ENCODE results near the gene NCF4. TPM values are rescaled to one million over a fixed set of nuclear protein-coding genes. Genes with fewer than 3 reads are reported as not detected.
A peak's percentile ranks its signal among the peaks of the same experiment; 100 is the strongest.

The NCF4 gene
- total RNA-seq, 3 donors from 2014 or later: 13.4 to 36.8 (median 14.5) TPM

GRCh38 chr22:36894266-36894665 is 33.5 kb downstream of the NCF4 start:
- DNase-seq (ENCODE audit: low spot score in 2 of 2): no peak
- no peak overlapping the region for H3K27ac ChIP-seq

GRCh38 chr22:36897611-36898010 is 36.8 kb downstream of the NCF4 start:
- H3K27ac ChIP-seq: no peak overlapping the region
- DNase-seq (ENCODE audit: low spot score in 2 of 2): no peak
- H3K9me3 ChIP-seq: peaks cover 8 to 11% of the 10 kb centered on the region in 2 donors
- no peak overlapping the region for H3K4me3 ChIP-seq
- no peak for TF ChIP-seq CTCF (IDR thresholded peaks at IDR 0.05)
- TF ChIP-seq POLR2A (IDR thresholded peaks at IDR 0.05): no peak
- no peak for TF ChIP-seq POLR2AphosphoS5 (IDR thresholded peaks at IDR 0.05)
- no peaks in the 10 kb centered on the region for H3K27me3 ChIP-seq
- no peaks in the 10 kb centered on the region for H3K4me1 ChIP-seq
- no peaks in the 10 kb centered on the region for H3K36me3 ChIP-seq
- intact Hi-C loops (cut with DNase I; ENCODE audit: low total_unique reads): no loop called here

More at GRCh38 chr22:36894266-36894665, 33.5 kb downstream of the NCF4 start:
- Histone ChIP-seq H3K27me3 (no peaks in the 10 kb centered on the region), H3K9me3 (peaks cover 8 to 11% of the 10 kb centered on the region in 2 donors), H3K36me3 (no peaks in the 10 kb centered on the region), H3K4me3 (no peak overlapping the region), H3K4me1 (no peaks in the 10 kb centered on the region)
- TF ChIP-seq CTCF (IDR thresholded peaks at IDR 0.05) (no peak), POLR2A (IDR thresholded peaks at IDR 0.05) (no peak), POLR2AphosphoS5 (IDR thresholded peaks at IDR 0.05) (no peak)
- intact Hi-C loops (cut with DNase I; ENCODE audit: low total_unique reads): no loop called here

- H3K4me3 ChIP-seq: no peak overlapping the region
- no peak overlapping the region for H3K27ac ChIP-seq
- no peaks in the 10 kb centered on the region for H3K27me3 ChIP-seq
- TF ChIP-seq POLR2AphosphoS5 (IDR thresholded peaks at IDR 0.05): no peak
- no peak for TF ChIP-seq POLR2A (IDR thresholded peaks at IDR 0.05)
- TF ChIP-seq CTCF (IDR thresholded peaks at IDR 0.05): no peak
- no peaks in the 10 kb centered on the region for H3K4me1 ChIP-seq
- no peaks in the 10 kb centered on the region for H3K36me3 ChIP-seq
- intact Hi-C loops (cut with DNase I; ENCODE audit: low total_unique reads): no loop called here
- H3K9me3 ChIP-seq: peaks cover 8 to 11% of the 10 kb centered on the region in 2 donors
- no peak for DNase-seq (ENCODE audit: low spot score in 2 of 2)
These were observed 37.9 kb downstream of the NCF4 start for GRCh38 chr22:36898690-36899089.

GRCh38 chr22:36899498-36899897 is 38.7 kb downstream of the NCF4 start:
- intact Hi-C loops (cut with DNase I; ENCODE audit: low total_unique reads): no loop called here
- TF ChIP-seq POLR2AphosphoS5 (IDR thresholded peaks at IDR 0.05): no peak
- TF ChIP-seq POLR2A (IDR thresholded peaks at IDR 0.05): no peak
- no peak for TF ChIP-seq CTCF (IDR thresholded peaks at IDR 0.05)
- Histone ChIP-seq H3K4me3 (no peak overlapping the region), H3K27me3 (no peaks in the 10 kb centered on the region), H3K4me1 (no peaks in the 10 kb centered on the region), H3K36me3 (no peaks in the 10 kb centered on the region), H3K9me3 (peaks cover 8 to 11% of the 10 kb centered on the region in 2 donors), H3K27ac (no peak overlapping the region)
- DNase-seq (ENCODE audit: low spot score in 2 of 2): no peak

GRCh38 chr22:36900225-36900624 is 39.4 kb downstream of the NCF4 start:
- Histone ChIP-seq H3K4me1 (no peaks in the 10 kb centered on the region), H3K36me3 (no peaks in the 10 kb centered on the region), H3K27ac (peak overlapping the region; percentile 52 to 60), H3K4me3 (no peak overlapping the region), H3K27me3 (no peaks in the 10 kb centered on the region), H3K9me3 (peaks cover 8 to 9% of the 10 kb centered on the region in 2 donors)
- TF ChIP-seq CTCF (IDR thresholded peaks at IDR 0.05) (no peak), POLR2AphosphoS5 (IDR thresholded peaks at IDR 0.05) (no peak), POLR2A (IDR thresholded peaks at IDR 0.05) (no peak)
- DNase-seq (ENCODE audit: low spot score in 2 of 2): no peak
- intact Hi-C loops (cut with DNase I; ENCODE audit: low total_unique reads): no loop called here

All from breast epithelium (tissue), 4 donors.